Ammon's horn (tissue), 1 donor: ENCODE measurements around the gene STX8.
"Not testable (repeated sequence)": the region's sequence is repeated elsewhere in the genome, so short reads cannot be mapped to it uniquely, and the experiment has no call there.

Source experiments
- DNase-seq: peaks from one replicate; pipeline ENCODE4 v3.0.0-alpha.2; 2016; ENCODE audit warnings: low spot score

STX8 gene

GRCh38 chr17:9499041-9499440 lies 76.6 kb downstream of the STX8 start:
- DNase-seq, result no peak

DNA sequence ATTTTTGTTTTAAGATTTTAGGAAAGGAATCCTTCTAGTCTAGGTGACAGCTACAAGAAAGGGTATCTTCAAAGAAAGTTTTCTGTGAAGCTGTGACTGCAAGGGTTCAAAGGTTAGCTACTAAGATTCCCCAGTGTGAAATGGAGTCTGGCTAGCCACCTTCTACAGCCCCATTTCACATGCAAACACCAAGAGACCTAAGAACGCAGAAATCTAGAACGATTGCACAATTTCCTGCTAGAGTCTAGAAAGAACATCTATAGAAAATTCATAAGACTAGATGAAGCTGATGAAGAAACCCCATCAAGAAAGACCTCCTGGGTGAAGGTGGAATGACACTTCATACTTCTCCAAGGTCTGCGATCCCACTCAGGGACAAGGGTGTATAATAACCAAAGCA lies 77.1 kb downstream of the STX8 start:
- DNase-seq, result no peak

GRCh38 chr17:9488556-9488955 lies 87.1 kb downstream of the STX8 start:
- DNase-seq, result no peak

DNA sequence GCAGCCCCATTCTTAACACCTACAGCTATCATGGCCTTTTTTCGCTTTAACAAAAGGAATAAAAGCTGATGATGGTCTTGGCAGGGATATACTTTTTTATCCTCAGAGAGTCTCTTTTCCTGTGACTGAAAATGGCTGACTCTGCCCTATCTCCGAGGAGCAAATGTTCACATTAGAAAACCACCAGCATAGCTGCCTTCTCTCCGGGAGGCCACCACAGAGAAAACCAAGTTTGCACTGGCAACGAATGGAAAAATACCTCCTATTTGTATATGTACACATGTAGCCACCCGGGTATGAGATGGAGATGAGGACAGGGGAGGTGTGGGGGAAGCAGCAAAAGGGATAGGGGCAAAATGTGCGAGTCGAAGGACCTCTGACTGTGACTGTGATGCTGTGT lies 88.2 kb downstream of the STX8 start:
- no peak for DNase-seq

- DNase-seq, result no peak
Measured at GRCh38 chr17:9484789-9485188, 90.8 kb downstream of the STX8 start.

DNA sequence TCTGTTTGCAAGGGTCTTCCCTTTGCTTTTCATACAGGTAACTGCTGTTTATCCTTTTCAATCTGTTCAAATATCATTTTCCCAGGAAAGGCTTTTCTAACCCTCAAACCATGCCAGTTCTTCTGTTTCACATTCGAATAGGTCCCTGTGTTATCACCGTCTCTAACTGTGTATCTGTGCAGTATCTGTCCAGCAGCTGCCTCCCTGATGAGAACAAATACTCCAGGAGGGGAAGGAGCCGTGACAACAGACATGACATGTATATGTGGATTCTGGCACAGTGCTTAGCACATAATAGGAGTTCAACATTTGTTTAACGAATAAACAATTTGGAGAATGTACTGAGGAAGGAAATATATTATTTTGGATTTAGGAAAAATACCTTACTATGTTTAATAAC lies 95.7 kb downstream of the STX8 start:
- no peak for DNase-seq

DNA sequence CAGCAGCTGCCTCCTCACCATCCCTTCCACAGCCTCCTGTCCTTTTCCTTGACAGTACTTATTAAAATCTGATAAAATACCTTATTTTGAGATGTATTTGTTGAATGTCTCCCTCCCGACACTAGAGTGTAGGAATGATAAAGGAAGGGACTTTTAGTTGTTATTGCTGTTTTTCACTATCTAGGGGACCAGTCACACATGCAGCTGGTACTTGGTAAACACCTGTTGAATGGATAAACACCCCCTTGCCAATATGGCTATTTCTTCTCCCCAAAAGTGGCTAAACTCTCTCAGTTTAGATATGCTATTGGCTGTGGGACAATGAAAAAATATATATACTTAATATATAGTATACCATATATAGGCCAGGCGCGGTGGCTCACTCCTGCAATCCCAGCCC lies 96.7 kb downstream of the STX8 start:
- DNase-seq, result no peak

- DNase-seq, result peak; percentile 94
Measured at GRCh38 chr17:9475101-9475658, 100.4 kb downstream of the STX8 start.

DNA sequence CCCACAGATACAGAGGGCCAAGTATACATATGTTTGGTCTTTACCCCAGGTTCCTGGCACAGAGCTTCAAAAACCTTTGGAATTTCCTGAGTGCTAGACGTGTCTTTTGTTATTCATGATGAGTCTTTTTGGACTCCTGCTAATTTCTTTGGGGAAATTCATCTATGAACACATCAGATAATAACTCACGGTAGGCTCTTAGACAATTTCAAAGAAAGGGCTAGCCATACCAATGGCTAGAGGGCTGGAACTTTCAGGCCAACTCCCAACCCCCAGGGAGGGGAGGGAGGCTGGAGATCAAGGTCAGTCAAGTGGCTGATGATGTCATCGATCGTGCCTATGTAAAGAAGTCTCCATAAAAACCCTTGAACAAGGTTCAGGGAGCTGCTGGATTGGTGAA lies 101.9 kb downstream of the STX8 start:
- DNase-seq, result no peak

DNA sequence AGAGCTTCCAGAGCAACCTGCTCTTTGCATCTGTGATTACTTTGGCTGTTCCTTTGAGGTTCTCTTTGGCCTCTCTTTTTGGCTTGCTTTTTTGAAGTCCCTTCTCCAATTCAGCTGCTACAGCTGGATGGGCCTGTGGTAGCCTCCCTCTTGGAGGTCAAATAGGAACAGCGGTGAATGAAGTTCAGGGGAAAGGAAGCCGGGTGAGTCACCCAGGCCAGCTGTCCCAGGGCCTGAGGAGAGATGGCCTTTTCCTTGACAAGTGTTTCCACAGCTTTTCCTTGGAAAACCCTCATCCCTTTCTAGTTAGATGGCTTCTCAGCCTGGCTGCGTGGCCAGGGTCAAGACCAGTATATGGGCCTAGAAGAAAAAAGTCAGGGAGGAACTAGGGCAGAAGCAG lies 103.1 kb downstream of the STX8 start:
- DNase-seq, result no peak

- no peak for DNase-seq
Measured at GRCh38 chr17:9472094-9472493, 103.5 kb downstream of the STX8 start.

DNA sequence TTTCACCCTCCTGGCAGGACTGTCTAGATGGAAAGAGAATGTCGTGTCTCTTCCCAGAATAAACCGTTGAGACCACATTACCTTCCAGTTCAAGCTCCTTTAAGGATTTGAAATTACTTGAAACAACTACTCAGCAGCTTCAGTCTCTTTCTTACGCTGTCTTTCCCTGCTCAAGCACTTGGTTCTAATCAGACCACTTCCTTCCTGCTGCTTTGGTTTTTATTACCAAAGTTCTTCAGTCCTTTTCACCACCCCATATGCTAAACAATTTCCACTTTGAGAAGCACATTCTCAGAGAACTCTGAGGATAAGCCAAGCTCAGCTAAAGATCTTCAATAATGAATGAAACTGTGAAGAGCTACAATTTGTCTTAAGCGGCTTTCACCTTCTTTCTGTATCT lies 105.4 kb downstream of the STX8 start:
- DNase-seq, result no peak

- no peak for DNase-seq
Measured at GRCh38 chr17:9468937-9469336, 106.7 kb downstream of the STX8 start.

DNA sequence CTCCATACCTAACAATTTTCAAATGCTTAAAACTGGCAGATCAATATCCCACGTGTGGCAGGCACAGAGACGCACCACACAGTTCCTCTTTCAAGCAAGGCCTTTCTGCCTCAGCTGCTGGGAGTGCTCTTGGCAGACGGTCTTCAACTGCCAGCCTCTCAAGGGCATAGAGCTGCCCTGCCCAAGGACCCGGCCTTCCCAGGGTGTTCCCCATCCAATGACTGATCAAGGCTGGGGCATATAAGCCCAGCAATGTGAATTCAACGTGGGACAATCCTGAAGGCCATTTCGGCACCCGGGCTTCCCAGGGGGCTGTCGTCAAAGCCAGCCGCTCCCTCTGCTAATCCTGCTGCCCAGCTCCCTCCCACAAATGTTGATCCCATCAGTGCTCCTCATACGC lies 107.1 kb downstream of the STX8 start:
- DNase-seq, result no peak

DNA sequence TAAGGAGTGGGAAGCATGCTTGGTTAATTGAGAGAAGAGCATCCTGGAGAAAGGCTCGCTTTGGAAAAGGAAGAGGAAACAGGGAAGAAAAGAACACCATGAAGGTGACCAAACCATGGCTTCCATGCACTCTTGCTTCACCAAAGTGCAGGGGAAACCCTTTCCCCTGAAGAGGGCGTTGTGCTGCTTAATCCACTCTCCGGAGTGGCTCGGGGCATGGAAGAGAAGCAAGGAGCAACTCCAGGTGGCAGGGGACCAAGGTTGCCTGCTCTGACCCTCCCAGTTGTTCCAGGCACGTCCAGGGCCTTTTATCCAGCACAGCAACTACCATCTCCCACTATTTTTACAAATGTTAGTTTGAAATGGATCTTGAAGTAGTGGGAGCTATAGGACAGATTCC lies 108.1 kb downstream of the STX8 start:
- DNase-seq, result no peak

- DNase-seq, result peak; percentile 19
Measured at GRCh38 chr17:9465210-9465921, 110.3 kb downstream of the STX8 start.

- no peak for DNase-seq
Measured at GRCh38 chr17:9457005-9457404, 118.6 kb downstream of the STX8 start.

DNA sequence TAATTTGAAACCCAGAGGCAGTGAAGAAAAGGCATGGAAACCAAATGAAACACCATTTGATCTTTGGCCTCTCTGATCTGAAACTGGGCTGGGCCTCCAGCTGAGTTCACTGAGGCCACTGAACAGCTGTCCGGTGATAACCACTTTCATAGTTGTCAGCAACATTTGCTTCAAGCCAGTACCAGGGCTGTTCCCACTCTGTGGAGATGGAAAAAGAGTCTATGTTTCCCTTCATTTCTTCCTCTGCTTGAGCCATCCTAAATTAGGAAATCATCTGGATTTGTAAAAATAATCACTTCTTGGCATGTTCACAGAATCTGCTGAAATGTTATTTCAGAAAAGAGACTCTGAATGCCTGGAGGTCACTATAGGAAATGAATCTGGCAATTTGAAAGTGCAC lies 119.3 kb downstream of the STX8 start:
- DNase-seq, result no peak

DNA sequence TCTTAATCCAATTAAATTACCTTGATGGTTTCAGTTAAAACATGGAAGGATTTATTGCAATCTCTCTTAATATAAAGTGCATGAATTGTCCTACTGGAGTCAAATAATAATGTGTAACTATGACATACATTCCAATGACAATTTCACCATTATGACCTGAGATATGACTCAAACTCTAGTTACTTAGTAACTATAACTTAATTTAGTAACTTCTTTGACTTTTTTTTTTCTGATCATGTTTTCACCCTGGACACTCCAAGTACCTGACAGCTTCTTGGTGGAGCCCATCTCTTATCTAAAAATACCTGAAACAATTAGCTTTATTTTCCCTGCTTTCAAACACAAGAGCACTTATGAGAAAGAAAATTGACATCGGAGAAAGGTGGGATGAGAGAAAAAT lies 123.7 kb downstream of the STX8 start:
- no peak for DNase-seq

DNA sequence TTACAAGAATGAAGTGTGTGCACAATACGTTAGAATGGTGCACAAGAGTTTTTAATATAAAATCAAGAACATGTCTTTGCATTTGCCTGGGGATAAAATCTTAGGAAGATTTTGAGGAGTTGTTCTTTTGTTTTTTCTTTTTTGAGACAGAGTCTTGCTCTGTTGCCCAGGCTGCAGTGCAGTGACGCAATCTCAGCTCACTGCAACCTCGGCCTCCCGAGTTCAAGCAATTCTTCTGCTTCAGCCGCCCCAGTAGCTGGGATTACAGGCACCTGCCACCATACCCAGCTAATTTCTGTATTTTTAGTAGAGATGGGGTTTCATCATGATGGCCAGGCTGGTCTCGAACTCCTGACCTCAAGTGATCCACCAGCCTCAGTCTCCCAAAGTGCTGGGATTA lies 128.3 kb downstream of the STX8 start:
- DNase-seq, result not testable (repeated sequence)

GRCh38 chr17:9446528-9446927 lies 129.1 kb downstream of the STX8 start:
- DNase-seq, result no peak

DNA sequence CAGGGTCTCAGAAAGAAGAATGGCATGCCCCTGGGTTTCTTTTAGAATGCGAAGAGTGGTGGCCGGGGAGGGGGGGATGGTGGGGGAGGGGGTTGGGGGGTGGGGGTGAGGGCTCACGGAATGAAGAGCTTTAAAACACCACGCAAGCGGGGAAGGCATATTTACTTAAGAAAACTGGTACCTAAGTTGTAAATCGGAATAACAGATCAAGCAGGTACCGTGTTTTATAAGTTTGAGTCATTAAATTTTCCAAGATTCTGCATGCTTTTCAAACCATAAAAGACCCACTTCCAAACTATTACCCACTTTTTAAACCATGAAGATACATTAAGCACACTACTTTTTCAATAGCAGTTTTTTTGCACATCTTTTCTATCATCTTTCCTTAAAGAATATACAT lies 130.2 kb downstream of the STX8 start:
- DNase-seq, result no peak

DNA sequence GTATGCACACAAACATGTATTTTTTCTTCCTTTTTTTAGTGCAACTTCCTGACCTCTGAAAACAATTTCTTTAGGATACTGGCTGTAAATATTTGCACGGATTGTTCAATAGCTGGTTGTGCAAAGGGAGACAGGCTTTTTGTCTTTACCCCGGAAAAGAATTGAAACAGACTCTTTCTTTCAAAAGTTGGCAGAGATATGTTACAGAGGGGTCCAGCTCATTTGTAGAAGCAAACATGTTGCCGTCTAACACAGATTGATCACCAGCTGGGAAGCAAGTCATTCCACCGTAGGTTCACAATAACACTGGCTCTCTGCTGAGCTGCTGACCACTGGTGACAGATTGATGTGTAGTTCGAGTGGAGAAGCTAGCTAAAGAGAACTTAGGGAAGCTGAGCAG lies 130.9 kb downstream of the STX8 start:
- DNase-seq, result no peak

GRCh38 chr17:9443811-9444210 lies 131.8 kb downstream of the STX8 start:
- no peak for DNase-seq
